ENCODE data around the gene COL23A1.

DNA sequence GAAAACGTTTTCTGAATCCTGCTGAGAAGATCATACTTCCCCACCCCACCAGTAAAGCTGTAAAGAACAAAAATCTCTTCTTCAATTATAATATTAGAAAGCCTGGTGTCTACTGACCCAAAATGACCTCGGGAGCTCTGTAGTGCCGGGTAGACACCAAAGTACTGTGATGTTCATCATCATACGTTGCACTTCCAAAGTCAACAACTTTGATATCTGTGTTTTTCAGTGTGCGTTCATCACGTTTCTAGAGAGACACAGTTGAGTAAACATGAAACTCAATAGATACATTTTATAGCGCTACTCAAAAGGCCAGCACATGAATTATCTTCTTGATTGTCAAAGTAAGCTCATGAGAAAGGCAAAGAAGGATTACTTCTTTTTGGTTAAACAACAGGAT lies 22.1 kb upstream of the COL23A1 start:
- TF ChIP-seq, protein P1, sequence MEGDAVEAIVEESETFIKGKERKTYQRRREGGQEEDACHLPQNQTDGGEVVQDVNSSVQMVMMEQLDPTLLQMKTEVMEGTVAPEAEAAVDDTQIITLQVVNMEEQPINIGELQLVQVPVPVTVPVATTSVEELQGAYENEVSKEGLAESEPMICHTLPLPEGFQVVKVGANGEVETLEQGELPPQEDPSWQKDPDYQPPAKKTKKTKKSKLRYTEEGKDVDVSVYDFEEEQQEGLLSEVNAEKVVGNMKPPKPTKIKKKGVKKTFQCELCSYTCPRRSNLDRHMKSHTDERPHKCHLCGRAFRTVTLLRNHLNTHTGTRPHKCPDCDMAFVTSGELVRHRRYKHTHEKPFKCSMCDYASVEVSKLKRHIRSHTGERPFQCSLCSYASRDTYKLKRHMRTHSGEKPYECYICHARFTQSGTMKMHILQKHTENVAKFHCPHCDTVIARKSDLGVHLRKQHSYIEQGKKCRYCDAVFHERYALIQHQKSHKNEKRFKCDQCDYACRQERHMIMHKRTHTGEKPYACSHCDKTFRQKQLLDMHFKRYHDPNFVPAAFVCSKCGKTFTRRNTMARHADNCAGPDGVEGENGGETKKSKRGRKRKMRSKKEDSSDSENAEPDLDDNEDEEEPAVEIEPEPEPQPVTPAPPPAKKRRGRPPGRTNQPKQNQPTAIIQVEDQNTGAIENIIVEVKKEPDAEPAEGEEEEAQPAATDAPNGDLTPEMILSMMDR (conservative IDR thresholded peaks at IDR 0.05 in 1 of 2, IDR thresholded peaks at IDR 0.05 in 1 of 2; ENCODE audit: low read depth in 1 of 2, low read length in 2 of 2) = no peak
- no peak for TF ChIP-seq EZH2 (IDR thresholded peaks at IDR 0.05; ENCODE audit: low read length, missing control alignments)

All from fibroblast of lung (primary cell).